Panc1 (cell line): ENCODE data around the gene CEP250. TPM values are rescaled to one million over a fixed set of nuclear protein-coding genes. Genes with fewer than 3 reads are reported as not detected.

ENCODE experiments used
- ATAC-seq: fragments of 200-7000 bp; cut with Tn5 transposase; 2 replicates; pipeline ENCODE4 v1.9.1; 2020; ENCODE audit warnings: mild to moderate bottlenecking, moderate library complexity
- BruUV-seq: library from RNA; stranded (reverse); fragments of 400-500 nt; replicated peaks from 2 replicates; lab custom pipeline; 2021; lab: Mats Ljungman, UMichigan
- CTCF ChIA-PET: fragments of 300-600 bp; sonication (Branson Sonifier 250); formaldehyde crosslinking; loops from one replicate; lab custom pipeline; 2022; ENCODE audit warnings: antibody characterized with exemption; lab: Charles Lee
- POLR2A ChIA-PET: fragments of 300-600 bp; sonication (Branson Sonifier 250); formaldehyde crosslinking; loops from one replicate; lab custom pipeline; 2022; ENCODE audit warnings: antibody characterized with exemption; lab: Charles Lee
- DNase-seq: peaks from one replicate; pipeline ENCODE4 v3.0.0-alpha.2; 2010; ENCODE audit warnings: low read depth, low spot score
- H3K27ac ChIP-seq: 2 replicates; pipeline ENCODE4 v1.5.1; 2011; ENCODE audit warnings: mild to moderate bottlenecking, low read length, inconsistent platforms
- H3K27me3 ChIP-seq: fragments of 200-500 bp; sonication (Bioruptor generic); 2 replicates; pipeline ENCODE4 v1.6.0; 2014; ENCODE audit warnings: low read length, inconsistent platforms; ENCODE audit not compliant: control insufficient read depth, insufficient read depth
- H3K36me3 ChIP-seq: fragments of 200-500 bp; sonication (Bioruptor generic); 2 replicates; pipeline ENCODE4 v1.5.1; 2014; ENCODE audit warnings: inconsistent platforms, mild to moderate bottlenecking, low read length, moderate library complexity; ENCODE audit not compliant: control insufficient read depth, insufficient read depth
- H3K4me1 ChIP-seq: 2 replicates; pipeline ENCODE4 v1.5.1; 2011; ENCODE audit warnings: inconsistent platforms, mild to moderate bottlenecking, low read length, moderate library complexity; ENCODE audit not compliant: control insufficient read depth, insufficient read depth
- H3K4me3 ChIP-seq, 2 experiments: 2 replicates each; pipeline ENCODE4 v1.5.1; 2011 to 2012; ENCODE audit warnings: low read depth in 2 of 2, low read length in 2 of 2, mild to moderate bottlenecking in 2 of 2, inconsistent platforms in 1 of 2, moderate library complexity in 1 of 2
- H3K9me3 ChIP-seq: fragments of 200-500 bp; sonication (Bioruptor generic); 2 replicates; pipeline ENCODE4 v1.5.1; 2014; ENCODE audit warnings: low read depth, mild to moderate bottlenecking, inconsistent platforms, low read length, moderate library complexity; ENCODE audit not compliant: control insufficient read depth, insufficient read depth
- CTCF ChIP-seq: fragments of 450-650 bp; IDR thresholded peaks from 2 replicates; pipeline ENCODE4 v1.5.1; 2017; ENCODE audit warnings: mild to moderate bottlenecking
- POLR2AphosphoS5 ChIP-seq: IDR thresholded peaks from 2 replicates; pipeline ENCODE4 v1.6.1; 2012; ENCODE audit warnings: mild to moderate bottlenecking, low read depth, low read length, moderate library complexity
- SIN3A ChIP-seq: IDR thresholded peaks from 2 replicates; pipeline ENCODE4 v1.6.1; 2012; ENCODE audit warnings: low read depth, mild to moderate bottlenecking, low read length, moderate library complexity, borderline replicate concordance; ENCODE audit not compliant: insufficient read depth
- TCF7L2 ChIP-seq: IDR thresholded peaks from 2 replicates; pipeline ENCODE4 v1.6.1; 2011; ENCODE audit warnings: mild to moderate bottlenecking, low read depth, low read length, inconsistent platforms
- in situ Hi-C: cut with HindIII; loops from 2 replicates; pipeline ENCODE4 v1.10.0; 2016; ENCODE audit warnings: low sequenced_read_pairs, low pct_unique_long_range_greater_than_20kb
- intact Hi-C: fragments of 100-400 bp; cut with micrococcal nuclease; formaldehyde crosslinking; loops from one replicate; pipeline ENCODE4 v1.10.0; 2022; ENCODE audit not compliant: unreplicated experiment
- total RNA-seq: library from RNA; stranded (reverse); gene quantifications from one replicate; pipeline ENCODE4 v1.2.1, GENCODE V29; 2021; ENCODE audit not compliant: unreplicated experiment
- TF ChIP-seq, protein P1 (sequence below), 2 experiments: IDR thresholded peaks; 2 replicates each; pipeline ENCODE4 v1.6.1; 2011 to 2012; ENCODE audit warnings: low read depth in 2 of 2, control low read depth in 1 of 2, low read length in 1 of 2, mild to moderate bottlenecking in 1 of 2, moderate library complexity in 1 of 2; ENCODE audit not compliant: insufficient read depth in 1 of 2

Gene CEP250
- total RNA-seq, 1 experiment from 2014 or later: 82.5 TPM

GRCh38 chr20:35541118-35541782, 85.9 kb downstream of the CEP250 start:
- no peaks in the 10 kb centered on the region for H3K27me3 ChIP-seq
- in situ Hi-C loops (no loop called here), intact Hi-C loops (no loop called here)
- ATAC-seq (0 out of 2 replicates have a peak, but pooled peaks have one; percentile 3), DNase-seq (no peak)
- peak overlapping the region; percentile 1 for H3K27ac ChIP-seq
- no peaks in the 10 kb centered on the region for H3K9me3 ChIP-seq
- H3K4me3 ChIP-seq: peak overlapping the region; percentile 72 to 77
- CTCF ChIA-PET: no interaction called here
- POLR2A ChIA-PET: interaction anchor here (0.7 to 0.9 kb wide), 2 partner anchors 10 to 39 kb away, joined by 3 read pairs; no protein-coding TSS in a partner anchor
- TF ChIP-seq SIN3A: no peak
- no peak for TF ChIP-seq POLR2AphosphoS5
- no peak for TF ChIP-seq CTCF
- TF ChIP-seq, protein P1, sequence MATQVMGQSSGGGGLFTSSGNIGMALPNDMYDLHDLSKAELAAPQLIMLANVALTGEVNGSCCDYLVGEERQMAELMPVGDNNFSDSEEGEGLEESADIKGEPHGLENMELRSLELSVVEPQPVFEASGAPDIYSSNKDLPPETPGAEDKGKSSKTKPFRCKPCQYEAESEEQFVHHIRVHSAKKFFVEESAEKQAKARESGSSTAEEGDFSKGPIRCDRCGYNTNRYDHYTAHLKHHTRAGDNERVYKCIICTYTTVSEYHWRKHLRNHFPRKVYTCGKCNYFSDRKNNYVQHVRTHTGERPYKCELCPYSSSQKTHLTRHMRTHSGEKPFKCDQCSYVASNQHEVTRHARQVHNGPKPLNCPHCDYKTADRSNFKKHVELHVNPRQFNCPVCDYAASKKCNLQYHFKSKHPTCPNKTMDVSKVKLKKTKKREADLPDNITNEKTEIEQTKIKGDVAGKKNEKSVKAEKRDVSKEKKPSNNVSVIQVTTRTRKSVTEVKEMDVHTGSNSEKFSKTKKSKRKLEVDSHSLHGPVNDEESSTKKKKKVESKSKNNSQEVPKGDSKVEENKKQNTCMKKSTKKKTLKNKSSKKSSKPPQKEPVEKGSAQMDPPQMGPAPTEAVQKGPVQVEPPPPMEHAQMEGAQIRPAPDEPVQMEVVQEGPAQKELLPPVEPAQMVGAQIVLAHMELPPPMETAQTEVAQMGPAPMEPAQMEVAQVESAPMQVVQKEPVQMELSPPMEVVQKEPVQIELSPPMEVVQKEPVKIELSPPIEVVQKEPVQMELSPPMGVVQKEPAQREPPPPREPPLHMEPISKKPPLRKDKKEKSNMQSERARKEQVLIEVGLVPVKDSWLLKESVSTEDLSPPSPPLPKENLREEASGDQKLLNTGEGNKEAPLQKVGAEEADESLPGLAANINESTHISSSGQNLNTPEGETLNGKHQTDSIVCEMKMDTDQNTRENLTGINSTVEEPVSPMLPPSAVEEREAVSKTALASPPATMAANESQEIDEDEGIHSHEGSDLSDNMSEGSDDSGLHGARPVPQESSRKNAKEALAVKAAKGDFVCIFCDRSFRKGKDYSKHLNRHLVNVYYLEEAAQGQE (IDR thresholded peaks at IDR 0.05; ENCODE audit: insufficient read depth in 1 of 2, low read depth in 2 of 2, low read length in 1 of 2): no peak
- TF ChIP-seq TCF7L2: no peak
- no peaks in the 10 kb centered on the region for H3K4me1 ChIP-seq
- no TSS peak for BruUV-seq
- H3K36me3 ChIP-seq: peaks cover 6% of the 10 kb centered on the region; the same call in 1 of the 2 replicates

GRCh38 chr20:35541783-35542662, 86.6 kb downstream of the CEP250 start, which contains the start of gene ERGIC3:
TSS of gene ERGIC3 (plus strand) at chr20:35542078. CDS start at chr20:35542098, 20 bp downstream.
- CTCF ChIA-PET: interaction anchor here (0.6 kb wide), 1 partner anchor 150 kb away, joined by 11 read pairs; no protein-coding TSS in a partner anchor
- Histone ChIP-seq H3K4me1 (no peaks in the 10 kb centered on the region), H3K27ac (peak within 1 kb of the TSS; percentile 85), H3K36me3 (peaks cover 6% of the 10 kb centered on the region; the same call in 1 of the 2 replicates), H3K4me3 (peak within 1 kb of the TSS; percentile 72 to 77), H3K27me3 (no peaks in the 10 kb centered on the region), H3K9me3 (no peaks in the 10 kb centered on the region)
- DNase-seq: peak; percentile 73
- no peak for TF ChIP-seq TCF7L2
- TF ChIP-seq POLR2AphosphoS5: peak; percentile 78
- no peak for TF ChIP-seq CTCF
- TF ChIP-seq, protein P1 (IDR thresholded peaks at IDR 0.05; ENCODE audit: insufficient read depth in 1 of 2, low read depth in 2 of 2, low read length in 1 of 2): no peak
- TF ChIP-seq SIN3A: 0 out of 2 replicates have a peak, but pooled peaks have one; percentile 79
- intact Hi-C loops (no loop called here), in situ Hi-C loops (no loop called here)
- BruUV-seq: TSS peak; percentile 73
- POLR2A ChIA-PET: interaction anchor here (0.6 to 0.9 kb wide), 4 partner anchors 11 to 620 kb away, joined by 3 to 6 read pairs (median 4); no protein-coding TSS in a partner anchor
- ATAC-seq: peak; percentile 99
